BJ (cell line): ENCODE results near the gene TMEM258. TPM values are rescaled to one million over a fixed set of nuclear protein-coding genes. Genes with fewer than 3 reads are reported as not detected.

Experiments
- CTCF ChIA-PET: fragments of 350-600 bp; formaldehyde crosslinking; extraction: SDS; loops from one replicate; lab custom pipeline; 2021; ENCODE audit warnings: antibody characterized with exemption, inconsistent platforms; lab: Yijun Ruan, JAX
- POLR2A ChIA-PET: fragments of 300-600 bp; sonication (Branson Sonifier 250); formaldehyde crosslinking; extraction: SDS; loops from one replicate; lab custom pipeline; 2021; ENCODE audit warnings: antibody characterized with exemption; lab: Charles Lee
- DNase-seq: peaks from one replicate; pipeline ENCODE4 v3.0.0-alpha.2; 2011; ENCODE audit warnings: low read depth
- H3K27me3 ChIP-seq: 2 replicates; pipeline ENCODE4 v1.6.0; 2011; ENCODE audit warnings: low read length; ENCODE audit not compliant: control insufficient read depth, insufficient read depth
- H3K36me3 ChIP-seq: 2 replicates; pipeline ENCODE4 v1.5.1; 2011; ENCODE audit warnings: low read length; ENCODE audit not compliant: control insufficient read depth, insufficient read depth
- H3K4me3 ChIP-seq: 2 replicates; pipeline ENCODE4 v1.5.1; 2011; ENCODE audit warnings: low read depth, mild to moderate bottlenecking, control low read depth, low read length
- polyA plus RNA-seq: library from polyadenylated mRNA; depleted of rRNA; stranded (reverse); fragments of >200 nt; gene quantifications from 2 replicates; pipeline ENCODE4 v1.2.3, GENCODE V29; 2011
- TF ChIP-seq, protein P1 (sequence below): IDR thresholded peaks from 2 replicates; pipeline ENCODE4 v1.5.1; 2011; ENCODE audit warnings: low read depth, mild to moderate bottlenecking, control low read depth, inconsistent platforms, low read length, moderate library complexity; ENCODE audit not compliant: insufficient read depth

TMEM258 gene
- polyA plus RNA-seq, 1 experiment: 371 TPM

DNA sequence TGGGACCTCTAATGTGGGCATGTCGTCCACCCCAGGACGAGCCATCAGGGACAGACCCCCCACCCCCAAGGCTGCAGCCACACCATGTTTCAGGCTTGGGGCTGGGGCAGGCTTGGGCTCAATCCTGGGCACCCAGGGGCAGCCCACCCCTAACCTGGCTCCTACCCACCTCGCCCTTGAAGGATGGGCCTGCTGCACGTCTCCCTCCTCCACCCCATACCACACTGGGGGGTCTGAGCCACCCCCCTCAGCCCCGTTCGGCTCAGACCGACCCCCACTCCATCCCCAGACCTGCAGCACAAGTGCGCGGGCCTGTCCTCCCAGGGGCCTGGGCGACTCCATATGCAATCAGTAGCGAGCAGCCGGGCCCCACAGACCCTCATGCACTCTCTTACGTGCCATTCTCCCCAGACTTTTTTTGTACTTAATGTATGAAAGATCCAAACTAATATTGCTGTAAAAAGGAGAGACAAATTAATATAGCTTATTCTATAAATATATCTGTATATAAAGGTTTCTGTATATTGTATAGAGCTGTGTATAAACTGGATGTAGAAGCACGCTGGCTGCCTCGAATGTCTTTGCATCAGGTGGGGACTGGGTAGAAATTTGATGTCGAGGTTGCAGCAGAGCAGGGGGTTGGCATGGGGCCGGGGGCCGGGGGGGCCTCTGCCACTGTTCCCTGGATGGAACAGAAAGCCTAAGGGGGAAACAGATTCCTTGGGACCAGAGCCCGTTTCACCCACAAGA is 45.8 kb downstream of the TMEM258 start:
- CTCF ChIA-PET: interaction anchor here (0.6 to 6.6 kb wide), 18 partner anchors 9 to 361 kb away, joined by 3 to 68 read pairs (median 8); partner anchors contain the start of genes FEN1 and TMEM258
- no peak for DNase-seq
- POLR2A ChIA-PET: no interaction called here
- TF ChIP-seq, protein P1, sequence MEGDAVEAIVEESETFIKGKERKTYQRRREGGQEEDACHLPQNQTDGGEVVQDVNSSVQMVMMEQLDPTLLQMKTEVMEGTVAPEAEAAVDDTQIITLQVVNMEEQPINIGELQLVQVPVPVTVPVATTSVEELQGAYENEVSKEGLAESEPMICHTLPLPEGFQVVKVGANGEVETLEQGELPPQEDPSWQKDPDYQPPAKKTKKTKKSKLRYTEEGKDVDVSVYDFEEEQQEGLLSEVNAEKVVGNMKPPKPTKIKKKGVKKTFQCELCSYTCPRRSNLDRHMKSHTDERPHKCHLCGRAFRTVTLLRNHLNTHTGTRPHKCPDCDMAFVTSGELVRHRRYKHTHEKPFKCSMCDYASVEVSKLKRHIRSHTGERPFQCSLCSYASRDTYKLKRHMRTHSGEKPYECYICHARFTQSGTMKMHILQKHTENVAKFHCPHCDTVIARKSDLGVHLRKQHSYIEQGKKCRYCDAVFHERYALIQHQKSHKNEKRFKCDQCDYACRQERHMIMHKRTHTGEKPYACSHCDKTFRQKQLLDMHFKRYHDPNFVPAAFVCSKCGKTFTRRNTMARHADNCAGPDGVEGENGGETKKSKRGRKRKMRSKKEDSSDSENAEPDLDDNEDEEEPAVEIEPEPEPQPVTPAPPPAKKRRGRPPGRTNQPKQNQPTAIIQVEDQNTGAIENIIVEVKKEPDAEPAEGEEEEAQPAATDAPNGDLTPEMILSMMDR: no peak
- peaks cover 3% of the 10 kb centered on the region for H3K36me3 ChIP-seq
- H3K4me3 ChIP-seq: no peak overlapping the region
- H3K27me3 ChIP-seq: no peaks in the 10 kb centered on the region

DNA sequence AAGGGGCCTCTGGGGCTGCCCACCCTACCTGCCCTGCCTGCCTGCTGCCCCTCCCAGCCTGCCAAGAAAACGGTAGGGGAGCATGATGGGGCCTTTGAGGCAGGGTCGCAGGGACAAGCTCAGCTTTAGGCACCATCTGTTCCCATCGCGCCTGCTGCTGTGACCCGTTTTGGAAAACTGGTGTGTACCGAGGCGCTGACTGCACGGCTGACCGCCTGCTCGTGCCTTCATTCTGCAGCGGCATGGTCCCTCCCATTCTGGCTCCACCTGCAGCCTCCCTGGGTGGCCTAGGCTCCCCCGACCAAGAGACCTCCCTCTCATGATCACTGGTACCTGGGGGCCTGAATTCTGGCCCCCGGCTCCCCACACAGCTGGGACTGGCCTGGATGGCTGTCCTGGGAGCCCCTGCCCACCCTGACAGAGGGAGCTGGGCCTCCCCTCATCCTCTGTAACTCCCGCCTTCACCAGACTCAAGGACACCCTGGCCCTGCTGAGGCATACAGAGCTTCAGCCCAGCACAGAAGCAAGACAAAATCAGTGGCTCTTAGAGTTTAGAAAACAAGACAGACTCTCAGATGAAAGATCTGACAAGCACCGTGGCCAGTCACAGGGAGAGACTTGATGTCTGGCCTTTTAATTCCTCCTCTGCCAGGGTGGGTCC is 46.5 kb downstream of the TMEM258 start:
- CTCF ChIA-PET: interaction anchor here (1.6 to 6.6 kb wide), 7 partner anchors 8 to 362 kb away, joined by 4 to 68 read pairs (median 25); no protein-coding TSS in a partner anchor
- no peak for DNase-seq
- Histone ChIP-seq H3K36me3 (peaks cover 6% of the 10 kb centered on the region), H3K4me3 (no peak overlapping the region), H3K27me3 (no peaks in the 10 kb centered on the region)
- TF ChIP-seq, protein P1: no peak
- POLR2A ChIA-PET: no interaction called here

DNA sequence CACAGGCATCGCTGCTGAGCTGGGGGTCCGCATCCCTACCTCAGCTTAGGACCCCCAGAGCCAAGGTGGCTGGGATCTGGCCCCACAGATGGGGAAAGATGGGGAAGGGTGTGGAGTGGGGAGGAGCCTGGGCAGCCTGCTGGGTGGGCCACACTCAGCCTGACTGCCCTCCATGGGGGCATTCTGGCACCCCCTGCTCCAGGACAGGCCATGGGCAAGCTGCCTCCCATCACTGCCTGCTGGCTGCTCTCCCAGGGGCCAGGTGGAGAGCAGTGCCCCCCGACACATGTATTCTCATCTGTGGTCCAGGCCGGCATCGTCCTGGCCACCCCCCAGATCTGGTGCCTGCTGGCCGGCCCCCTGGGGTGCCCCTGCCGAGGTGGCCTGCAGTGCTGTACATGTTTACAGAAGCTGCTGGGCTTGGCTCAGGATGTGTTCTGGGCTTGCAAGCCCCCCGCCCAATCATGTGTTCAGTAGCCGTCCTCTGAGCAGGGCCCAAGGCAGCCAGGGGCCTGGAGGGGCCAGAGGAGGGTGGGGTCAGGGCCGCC is 47.7 kb downstream of the TMEM258 start:
- Histone ChIP-seq H3K27me3 (no peaks in the 10 kb centered on the region), H3K4me3 (no peak overlapping the region), H3K36me3 (peaks cover 9% of the 10 kb centered on the region)
- ChIA-PET CTCF (interaction anchor here (0.6 to 5.7 kb wide), 9 partner anchors 9 to 364 kb away, joined by 3 to 42 read pairs (median 3); no protein-coding TSS in a partner anchor), POLR2A (no interaction called here)
- TF ChIP-seq, protein P1: no peak
- no peak for DNase-seq

- H3K27me3 ChIP-seq: no peaks in the 10 kb centered on the region
- peaks cover 9% of the 10 kb centered on the region for H3K36me3 ChIP-seq
- ChIA-PET CTCF (interaction anchor here (0.7 to 5.7 kb wide), 9 partner anchors 9 to 567 kb away, joined by 3 to 42 read pairs (median 3); no protein-coding TSS in a partner anchor), POLR2A (no interaction called here)
- no peak overlapping the region for H3K4me3 ChIP-seq
- DNase-seq: no peak
- TF ChIP-seq, protein P1: no peak
Observed at GRCh38 chr11:61744181-61744580, 48.2 kb downstream of the TMEM258 start.

GRCh38 chr11:61743486-61744095 is 48.8 kb downstream of the TMEM258 start:
- ChIA-PET CTCF (interaction anchor here (0.7 to 5.7 kb wide), 7 partner anchors 10 to 567 kb away, joined by 3 to 42 read pairs (median 3); no protein-coding TSS in a partner anchor), POLR2A (no interaction called here)
- DNase-seq: no peak
- Histone ChIP-seq H3K36me3 (peaks cover 9% of the 10 kb centered on the region), H3K27me3 (no peaks in the 10 kb centered on the region), H3K4me3 (no peak overlapping the region)
- TF ChIP-seq, protein P1: no peak
